HepG2 (cell line): Measurements from ENCODE around the gene GPR139. TPM values are rescaled to one million over a fixed set of nuclear protein-coding genes. Genes with fewer than 3 reads are reported as not detected.

Experiments used
- ATAC-seq: fragments of 200-7000 bp; cut with Tn5 transposase; 3 replicates; pipeline ENCODE4 v1.9.1; 2020; ENCODE audit warnings: mild to moderate bottlenecking, moderate library complexity
- BruUV-seq: library from RNA; stranded (reverse); fragments of 400-500 nt; replicated peaks from 2 replicates; lab custom pipeline; 2021; lab: Mats Ljungman, UMichigan
- CTCF ChIA-PET: fragments of 300-600 bp; formaldehyde crosslinking; extraction: SDS; loops from one replicate; lab custom pipeline; 2021; ENCODE audit warnings: low total read pairs, inconsistent platforms, low intra/inter-chr PET ratio; lab: Yijun Ruan, JAX
- POLR2A ChIA-PET: fragments of 350-600 bp; sonication (Branson Sonifier 250); formaldehyde crosslinking; loops from one replicate; lab custom pipeline; 2020; ENCODE audit warnings: antibody characterized with exemption, inconsistent platforms; lab: Yijun Ruan, JAX
- DNase-seq: peaks from one replicate; pipeline ENCODE4 v3.0.0-alpha.2; 2015; ENCODE audit warnings: low spot score
- FAIRE-seq: peaks from 3 replicates; lab custom pipeline; 2011; peaks lifted over from hg19 to GRCh38; lab: Jason Lieb, UNC
- H2AFZ ChIP-seq: one replicate; pipeline ENCODE4 v1.6.1; 2011; ENCODE audit warnings: low read length, inconsistent platforms
- H3K27ac ChIP-seq: fragments of 300-600 bp; 3 replicates; pipeline ENCODE4 v1.8.0; 2011; ENCODE audit warnings: mixed run types, mild to moderate bottlenecking, mixed read lengths, low read length, inconsistent platforms; ENCODE audit not compliant: insufficient read depth; ENCODE audit errors: extremely low read length
- H3K27me3 ChIP-seq, 2 experiments: fragments of 200-600 bp in 1 of 2; 2 replicates in 1 of 2; 3 replicates in 1 of 2; pipeline versions ENCODE4 v1.6.0 to v1.8.0; 2011; ENCODE audit warnings: low read length in 2 of 2, mild to moderate bottlenecking in 2 of 2, moderate library complexity in 2 of 2, inconsistent platforms in 1 of 2; ENCODE audit not compliant: insufficient read depth in 2 of 2, control insufficient read depth in 1 of 2
- H3K36me3 ChIP-seq, 2 experiments: fragments of 200-600 bp in 1 of 2; replicated peaks in 1 of 2; 2 replicates in 1 of 2; 3 replicates in 1 of 2; pipeline versions ENCODE4 v1.5.1 to v1.8.0; 2011; ENCODE audit warnings: low read length in 2 of 2, inconsistent platforms in 1 of 2; ENCODE audit not compliant: insufficient read depth in 2 of 2, control insufficient read depth in 1 of 2
- H3K4me1 ChIP-seq: 2 replicates; pipeline ENCODE4 v1.5.1; 2012; ENCODE audit warnings: low read length, inconsistent platforms; ENCODE audit not compliant: insufficient read depth
- H3K4me2 ChIP-seq: 2 replicates; pipeline ENCODE4 v1.6.0; 2011; ENCODE audit warnings: low read depth, low read length, inconsistent platforms
- H3K4me3 ChIP-seq, 3 experiments: fragments of 200-600 bp in 1 of 3; sonication (generic), shearing (Covaris generic) in 1 of 3; replicated peaks in 1 of 3; 2 replicates each; pipeline ENCODE4 v1.5.1; 2011 to 2016; ENCODE audit warnings: low read length in 3 of 3, inconsistent platforms in 2 of 3, low read depth in 2 of 3, mild to moderate bottlenecking in 2 of 3, control low read depth in 1 of 3, mixed read lengths in 1 of 3; ENCODE audit not compliant: insufficient read depth in 1 of 3
- H3K79me2 ChIP-seq: one replicate; pipeline ENCODE4 v1.6.1; 2011; ENCODE audit warnings: low read length, inconsistent platforms; ENCODE audit not compliant: insufficient read depth
- H3K9ac ChIP-seq: 2 replicates; pipeline ENCODE4 v1.6.0; 2011; ENCODE audit warnings: mild to moderate bottlenecking, low read depth, low read length, inconsistent platforms; ENCODE audit not compliant: insufficient read depth
- H3K9me3 ChIP-seq: 2 replicates; pipeline ENCODE4 v1.5.1; 2012; ENCODE audit warnings: mild to moderate bottlenecking, low read length
- H4K20me1 ChIP-seq: 2 replicates; pipeline ENCODE4 v1.6.0; 2011; ENCODE audit warnings: inconsistent platforms, mild to moderate bottlenecking, low read length, moderate library complexity; ENCODE audit not compliant: insufficient read depth
- ATF1 ChIP-seq: IDR thresholded peaks from 2 replicates; pipeline ENCODE4 v1.6.1; 2016; ENCODE audit warnings: mild to moderate bottlenecking, control low read depth
- ATM ChIP-seq: fragments of 450-650 bp; IDR thresholded peaks from 2 replicates; pipeline ENCODE4 v1.7.1; 2017; ENCODE audit warnings: mild to moderate bottlenecking, borderline replicate concordance
- CENPT ChIP-seq: sonication (generic); formaldehyde crosslinking; IDR thresholded peaks from 2 replicates; pipeline ENCODE4 v1.8.0; 2022; ENCODE audit warnings: low read depth, mild to moderate bottlenecking, moderate library complexity, missing genetic modification reagents
- CENPX ChIP-seq: sonication (generic); formaldehyde crosslinking; IDR thresholded peaks from 2 replicates; pipeline ENCODE4 v1.9.0; 2021; ENCODE audit warnings: mild to moderate bottlenecking, missing genetic modification reagents, moderate library complexity
- FOXA1 ChIP-seq, 2 experiments: fragments of 450-650 bp in 1 of 2; sonication (generic) in 1 of 2; formaldehyde crosslinking in 1 of 2; IDR thresholded peaks; 2 replicates each; pipeline versions ENCODE4 v1.4.0 to v1.6.1; 2016 to 2020; ENCODE audit warnings: missing genetic modification reagents in 1 of 2
- FOXK2 ChIP-seq: fragments of 450-650 bp; IDR thresholded peaks from 2 replicates; pipeline ENCODE4 v1.6.1; 2016
- FOXP1 ChIP-seq, 2 experiments: fragments of 450-650 bp in 1 of 2; IDR thresholded peaks; 2 replicates each; pipeline ENCODE4 v1.6.1; 2017 to 2018; ENCODE audit warnings: antibody characterized with exemption in 1 of 2
- IKZF1 ChIP-seq: fragments of 450-650 bp; IDR thresholded peaks from 2 replicates; pipeline ENCODE4 v1.7.1; 2016
- KAT8 ChIP-seq: IDR thresholded peaks from 2 replicates; pipeline ENCODE4 v1.6.1; 2016; ENCODE audit warnings: missing genetic modification reagents, missing compliant biosample characterization
- MAX ChIP-seq: IDR thresholded peaks from 2 replicates; pipeline ENCODE4 v1.6.1; 2012; ENCODE audit warnings: inconsistent platforms
- PHB2 ChIP-seq: fragments of 450-650 bp; IDR thresholded peaks from 2 replicates; pipeline ENCODE4 v1.6.1; 2018; ENCODE audit not compliant: partially characterized antibody
- PLRG1 ChIP-seq: fragments of 450-650 bp; conservative IDR thresholded peaks from 2 replicates; pipeline ENCODE4 v1.6.1; 2016
- ZBTB7A ChIP-seq: sonication (generic); formaldehyde crosslinking; IDR thresholded peaks from 2 replicates; pipeline ENCODE4 v1.8.0; 2022; ENCODE audit warnings: mild to moderate bottlenecking, missing genetic modification reagents
- ZNF207 ChIP-seq: fragments of 450-650 bp; IDR thresholded peaks from 2 replicates; pipeline ENCODE4 v1.6.1; 2016; ENCODE audit warnings: antibody characterized with exemption, borderline replicate concordance
- ZNF256 ChIP-seq: sonication (generic); formaldehyde crosslinking; conservative IDR thresholded peaks from 2 replicates; pipeline ENCODE4 v1.4.0; 2020; ENCODE audit warnings: missing genetic modification reagents
- ZNF282 ChIP-seq: fragments of 450-650 bp; IDR thresholded peaks from 2 replicates; pipeline ENCODE4 v1.6.1; 2018; ENCODE audit not compliant: partially characterized antibody
- ZNF34 ChIP-seq: sonication (generic); formaldehyde crosslinking; IDR thresholded peaks from 2 replicates; pipeline ENCODE4 v1.4.0; 2020; ENCODE audit warnings: mild to moderate bottlenecking, missing genetic modification reagents, borderline replicate concordance
- ZNF543 ChIP-seq: sonication (generic); formaldehyde crosslinking; IDR thresholded peaks from 2 replicates; pipeline ENCODE4 v1.4.0; 2020; ENCODE audit warnings: mild to moderate bottlenecking, missing genetic modification reagents
- ZNF644 ChIP-seq: IDR thresholded peaks from 2 replicates; pipeline ENCODE4 v1.6.1; 2016; ENCODE audit warnings: low read depth
- ZNF710 ChIP-seq: sonication (generic); formaldehyde crosslinking; IDR thresholded peaks from 2 replicates; pipeline ENCODE4 v1.5.0; 2020; ENCODE audit warnings: mild to moderate bottlenecking, missing genetic modification reagents, borderline replicate concordance
- WGBS: methylation state at CpG from one replicate; pipeline ENCODE4 v1.1.6; 2017; ENCODE audit warnings: low lambda C conversion rate; 5-methylcytosine and 5-hydroxymethylcytosine counted together
- in situ Hi-C: cut with HindIII; loops from 2 replicates; pipeline ENCODE4 v1.10.0; 2017; ENCODE audit warnings: low pct_unique_long_range_greater_than_20kb; ENCODE audit not compliant: extremely low pct_ligation_motif_present
- intact Hi-C: fragments of 100-400 bp; cut with micrococcal nuclease; formaldehyde crosslinking; loops from one replicate; pipeline ENCODE4 v1.10.0; 2022; ENCODE audit not compliant: unreplicated experiment
- polyA plus RNA-seq, 8 experiments: library from polyadenylated mRNA; depleted of rRNA in 3 of 8; stranded (reverse) in 7 of 8; unstranded in 1 of 8; fragments of >200 nt; fragmentation: Illumina TruSeq in 4 of 8; extraction: Trizol in 4 of 8; gene quantifications; 2 replicates each; pipeline versions ENCODE4 v1.2.1 to v1.2.3, GENCODE V29; 2011 to 2016; ENCODE audit warnings: low read depth in 4 of 8, missing spikeins in 1 of 8, mixed read lengths in 1 of 8; ENCODE audit not compliant: insufficient read depth in 1 of 8
- total RNA-seq, 5 experiments: library from RNA; depleted of rRNA; stranded (reverse); fragments of >200 nt; fragmentation: Illumina TruSeq; extraction: Trizol; gene quantifications; 2 replicates each; pipeline ENCODE4 v1.2.3, GENCODE V29; 2016; ENCODE audit warnings: low read depth in 1 of 5
- TF ChIP-seq, protein P1 (sequence below): sonication (generic); formaldehyde crosslinking; IDR thresholded peaks from 2 replicates; pipeline ENCODE4 v1.5.0; 2020; ENCODE audit warnings: mild to moderate bottlenecking, missing genetic modification reagents
- TF ChIP-seq, protein P2 (sequence below): sonication (generic); formaldehyde crosslinking; IDR thresholded peaks from 2 replicates; pipeline ENCODE4 v1.4.0; 2020; ENCODE audit warnings: missing genetic modification reagents

The GPR139 gene
- total and polyA plus RNA-seq, 2 of the 13 experiments (the other 11 are each of a cell fraction or from before 2014, with no cell fraction given): not detected

DNA sequence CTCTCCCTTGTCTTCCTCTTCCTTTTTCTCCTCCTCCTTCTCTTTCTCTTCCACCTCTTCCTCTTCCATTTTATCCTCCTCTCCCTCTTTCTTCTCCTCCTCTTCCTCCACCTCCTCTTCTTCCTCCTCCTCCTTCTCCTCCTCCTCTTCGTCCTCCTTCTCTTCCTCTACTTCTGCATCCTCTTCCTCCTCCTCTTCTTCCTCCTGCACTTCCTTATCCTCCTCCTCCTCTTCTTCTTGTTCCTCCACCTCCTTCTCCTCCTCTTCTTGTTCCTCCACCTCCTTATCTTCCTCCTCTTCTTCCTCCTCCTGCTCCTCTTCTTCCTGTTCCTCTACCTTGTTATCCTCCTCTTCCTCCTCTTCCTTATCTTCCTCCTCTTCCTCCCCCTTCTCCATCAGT lies 28.8 kb upstream of the GPR139 start:
- POLR2A ChIA-PET: no interaction called here
- Histone ChIP-seq H3K36me3 (no peaks in the 10 kb centered on the region), H3K27me3 (peaks cover 0 to 5% of the 10 kb centered on the region in 2 experiments; a peak in 3 of 5 replicates), H3K79me2 (no peaks in the 10 kb centered on the region), H3K9me3 (no peaks in the 10 kb centered on the region), H4K20me1 (no peaks in the 10 kb centered on the region), H3K4me1 (no peaks in the 10 kb centered on the region), H3K4me3 (no peak overlapping the region), H2AFZ (no peak overlapping the region), H3K27ac (no peak overlapping the region), H3K4me2 (no peak overlapping the region), H3K9ac (no peak overlapping the region)
- ATAC-seq (no peak), FAIRE-seq (no peak), DNase-seq (no peak)
- in situ Hi-C loops: no loop called here
- intact Hi-C loops: no loop called here
- CTCF ChIA-PET: no interaction called here
- BruUV-seq: no TSS peak
- WGBS: 1% methylated on average over 1 of the region's 1 CpG
- no peak for TF ChIP-seq ZNF710
- TF ChIP-seq PLRG1: peak; percentile 13; the same call in 1 of the 2 replicates
- no peak for TF ChIP-seq CENPT (CRISPR knock-in tag)
- no peak for TF ChIP-seq ATF1
- no peak for TF ChIP-seq CENPX (CRISPR knock-in tag)
- peak; percentile 26; the same call in 1 of the 2 replicates for TF ChIP-seq FOXA1 (IDR thresholded peaks at IDR 0.05)
- TF ChIP-seq FOXA1 (CRISPR knock-in tag; IDR thresholded peaks at IDR 0.05): no peak
- TF ChIP-seq ZNF34 (CRISPR knock-in tag): no peak
- TF ChIP-seq, protein P1, sequence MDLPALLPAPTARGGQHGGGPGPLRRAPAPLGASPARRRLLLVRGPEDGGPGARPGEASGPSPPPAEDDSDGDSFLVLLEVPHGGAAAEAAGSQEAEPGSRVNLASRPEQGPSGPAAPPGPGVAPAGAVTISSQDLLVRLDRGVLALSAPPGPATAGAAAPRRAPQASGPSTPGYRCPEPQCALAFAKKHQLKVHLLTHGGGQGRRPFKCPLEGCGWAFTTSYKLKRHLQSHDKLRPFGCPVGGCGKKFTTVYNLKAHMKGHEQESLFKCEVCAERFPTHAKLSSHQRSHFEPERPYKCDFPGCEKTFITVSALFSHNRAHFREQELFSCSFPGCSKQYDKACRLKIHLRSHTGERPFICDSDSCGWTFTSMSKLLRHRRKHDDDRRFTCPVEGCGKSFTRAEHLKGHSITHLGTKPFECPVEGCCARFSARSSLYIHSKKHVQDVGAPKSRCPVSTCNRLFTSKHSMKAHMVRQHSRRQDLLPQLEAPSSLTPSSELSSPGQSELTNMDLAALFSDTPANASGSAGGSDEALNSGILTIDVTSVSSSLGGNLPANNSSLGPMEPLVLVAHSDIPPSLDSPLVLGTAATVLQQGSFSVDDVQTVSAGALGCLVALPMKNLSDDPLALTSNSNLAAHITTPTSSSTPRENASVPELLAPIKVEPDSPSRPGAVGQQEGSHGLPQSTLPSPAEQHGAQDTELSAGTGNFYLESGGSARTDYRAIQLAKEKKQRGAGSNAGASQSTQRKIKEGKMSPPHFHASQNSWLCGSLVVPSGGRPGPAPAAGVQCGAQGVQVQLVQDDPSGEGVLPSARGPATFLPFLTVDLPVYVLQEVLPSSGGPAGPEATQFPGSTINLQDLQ (CRISPR knock-in tag): no peak
- peak; percentile 63; the same call in 1 of the 2 replicates for TF ChIP-seq FOXP1 (IDR thresholded peaks at IDR 0.05)
- no peak for TF ChIP-seq FOXP1 (CRISPR knock-in tag; IDR thresholded peaks at IDR 0.05)
- peak; percentile 72 for TF ChIP-seq PHB2
- TF ChIP-seq ZBTB7A (CRISPR knock-in tag): no peak
- peak; percentile 74; the same call in 1 of the 2 replicates for TF ChIP-seq IKZF1
- TF ChIP-seq ATM: peak; percentile 74; the same call in 1 of the 2 replicates
- no peak for TF ChIP-seq ZNF543 (CRISPR knock-in tag)
- no peak for TF ChIP-seq ZNF256 (CRISPR knock-in tag)
- TF ChIP-seq, protein P2, sequence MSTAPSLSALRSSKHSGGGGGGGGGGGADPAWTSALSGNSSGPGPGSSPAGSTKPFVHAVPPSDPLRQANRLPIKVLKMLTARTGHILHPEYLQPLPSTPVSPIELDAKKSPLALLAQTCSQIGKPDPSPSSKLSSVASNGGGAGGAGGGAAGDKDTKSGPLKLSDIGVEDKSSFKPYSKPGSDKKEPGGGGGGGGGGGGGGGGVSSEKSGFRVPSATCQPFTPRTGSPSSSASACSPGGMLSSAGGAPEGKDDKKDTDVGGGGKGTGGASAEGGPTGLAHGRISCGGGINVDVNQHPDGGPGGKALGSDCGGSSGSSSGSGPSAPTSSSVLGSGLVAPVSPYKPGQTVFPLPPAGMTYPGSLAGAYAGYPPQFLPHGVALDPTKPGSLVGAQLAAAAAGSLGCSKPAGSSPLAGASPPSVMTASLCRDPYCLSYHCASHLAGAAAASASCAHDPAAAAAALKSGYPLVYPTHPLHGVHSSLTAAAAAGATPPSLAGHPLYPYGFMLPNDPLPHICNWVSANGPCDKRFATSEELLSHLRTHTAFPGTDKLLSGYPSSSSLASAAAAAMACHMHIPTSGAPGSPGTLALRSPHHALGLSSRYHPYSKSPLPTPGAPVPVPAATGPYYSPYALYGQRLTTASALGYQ (CRISPR knock-in tag): no peak
- TF ChIP-seq FOXK2: 0 out of 2 replicates have a peak, but pooled peaks have one; percentile 54
- TF ChIP-seq KAT8: no peak
- TF ChIP-seq ZNF282: peak; percentile 81
- peak; percentile 8; the same call in 1 of the 2 replicates for TF ChIP-seq ZNF207
- no peak for TF ChIP-seq ZNF644 (CRISPR knock-in tag)
- TF ChIP-seq MAX: no peak
